PFSK-1 (cell line): ENCODE data around the gene CTIF.

Source experiments
- FOXP2 ChIP-seq: optimal IDR thresholded peaks from 2 replicates; pipeline ENCODE3; 2011; ENCODE audit warnings: borderline replicate concordance, control low read depth, inconsistent platforms; ENCODE audit not compliant: insufficient read depth; ENCODE audit errors: extremely low read length, extremely low read depth
- POLR2AphosphoS5 ChIP-seq: IDR thresholded peaks from 2 replicates; pipeline ENCODE4 v1.6.1; 2012; ENCODE audit warnings: low read depth, mild to moderate bottlenecking, control low read depth, low read length, moderate library complexity
- REST ChIP-seq, 2 experiments: IDR thresholded peaks; 2 replicates each; pipeline versions ENCODE4 v1.6.1 to v1.8.0; 2011 to 2012; ENCODE audit warnings: low read depth in 2 of 2, low read length in 2 of 2, control low read depth in 1 of 2, inconsistent platforms in 1 of 2, mild to moderate bottlenecking in 1 of 2, moderate library complexity in 1 of 2; ENCODE audit not compliant: insufficient read depth in 1 of 2
- SIN3A ChIP-seq: IDR thresholded peaks from 2 replicates; pipeline ENCODE4 v1.6.1; 2012; ENCODE audit warnings: mild to moderate bottlenecking, low read length, moderate library complexity, borderline replicate concordance; ENCODE audit not compliant: insufficient read depth
- TAF1 ChIP-seq: IDR thresholded peaks from 2 replicates; pipeline ENCODE4 v1.6.1; 2012; ENCODE audit warnings: low read length, control low read depth, borderline replicate concordance; ENCODE audit not compliant: insufficient read depth

CTIF gene

GRCh38 chr18:48766026-48766425 lies 227.2 kb downstream of the CTIF start:
- TF ChIP-seq TAF1 (no peak), FOXP2 (no peak), POLR2AphosphoS5 (no peak), REST (IDR thresholded peaks at IDR 0.05; ENCODE audit: insufficient read depth in 1 of 2, low read depth in 2 of 2, low read length in 2 of 2) (no peak), SIN3A (no peak)

- TF ChIP-seq REST (IDR thresholded peaks at IDR 0.05; ENCODE audit: insufficient read depth in 1 of 2, low read depth in 2 of 2, low read length in 2 of 2) (no peak), POLR2AphosphoS5 (no peak), FOXP2 (no peak), TAF1 (no peak), SIN3A (no peak)
Observed at GRCh38 chr18:48766487-48766886, 227.7 kb downstream of the CTIF start.

- TF ChIP-seq POLR2AphosphoS5 (no peak), REST (IDR thresholded peaks at IDR 0.05; ENCODE audit: insufficient read depth in 1 of 2, low read depth in 2 of 2, low read length in 2 of 2) (no peak), SIN3A (no peak), TAF1 (no peak), FOXP2 (no peak)
Observed at GRCh38 chr18:48767090-48767690, 228.4 kb downstream of the CTIF start.

- TF ChIP-seq TAF1 (no peak), REST (IDR thresholded peaks at IDR 0.05; ENCODE audit: insufficient read depth in 1 of 2, low read depth in 2 of 2, low read length in 2 of 2) (no peak), FOXP2 (no peak), POLR2AphosphoS5 (no peak), SIN3A (no peak)
Observed at GRCh38 chr18:48769006-48769636, 230.3 kb downstream of the CTIF start.

- TF ChIP-seq REST (IDR thresholded peaks at IDR 0.05; ENCODE audit: insufficient read depth in 1 of 2, low read depth in 2 of 2, low read length in 2 of 2) (no peak), POLR2AphosphoS5 (no peak), FOXP2 (no peak), SIN3A (no peak), TAF1 (no peak)
Observed at GRCh38 chr18:48770243-48770642, 231.4 kb downstream of the CTIF start.
